PC-9 (cell line): ENCODE measurements around the gene NXF1. TPM values are rescaled to one million over a fixed set of nuclear protein-coding genes. Genes with fewer than 3 reads are reported as not detected.
"Not testable (repeated sequence)": the region's sequence is repeated elsewhere in the genome, so short reads cannot be mapped to it uniquely, and the experiment has no call there.

ENCODE experiments used
- BruUV-seq: library from RNA; stranded (reverse); fragments of 400-500 nt; replicated peaks from 2 replicates; lab custom pipeline; 2021; lab: Mats Ljungman, UMichigan
- CTCF ChIA-PET: fragments of 300-600 bp; sonication (Branson Sonifier 250); formaldehyde crosslinking; loops from one replicate; lab custom pipeline; 2022; ENCODE audit warnings: antibody characterized with exemption; lab: Charles Lee
- POLR2A ChIA-PET: fragments of 300-600 bp; sonication (Branson Sonifier 250); formaldehyde crosslinking; loops from one replicate; lab custom pipeline; 2022; ENCODE audit warnings: antibody characterized with exemption; ENCODE audit not compliant: unreplicated experiment; lab: Charles Lee
- DNase-seq, 2 experiments: peaks; one replicate each; pipeline versions ENCODE4 v3.0.0 to v3.0.0-alpha.2; 2015 to 2022; ENCODE audit warnings: mixed read lengths in 1 of 2
- H2AFZ ChIP-seq: fragments of 200-600 bp; sonication (generic); 2 replicates; pipeline ENCODE4 v1.8.1; 2017; ENCODE audit warnings: antibody characterized with exemption
- H3F3A ChIP-seq: fragments of 200-600 bp; sonication (generic); 2 replicates; pipeline ENCODE4 v1.8.1; 2017; ENCODE audit warnings: antibody characterized with exemption, mild to moderate bottlenecking, low read depth; ENCODE audit not compliant: insufficient read depth
- H3K27ac ChIP-seq: fragments of 200-600 bp; sonication (generic); 2 replicates; pipeline ENCODE4 v1.6.1; 2016; ENCODE audit warnings: mixed run types
- H3K27me3 ChIP-seq: fragments of 200-600 bp; sonication (generic); 2 replicates; pipeline ENCODE4 v1.6.1; 2016; ENCODE audit warnings: low read depth, mixed run types; ENCODE audit not compliant: insufficient read depth
- H3K36me3 ChIP-seq: fragments of 200-600 bp; sonication (generic); 2 replicates; pipeline ENCODE4 v1.6.1; 2016; ENCODE audit warnings: low read depth, mixed run types
- H3K4me1 ChIP-seq: fragments of 200-600 bp; sonication (generic); replicated peaks from 2 replicates; pipeline ENCODE4 v1.6.1; 2016; ENCODE audit warnings: mixed run types; ENCODE audit not compliant: insufficient read depth
- H3K4me2 ChIP-seq: fragments of 200-600 bp; sonication (generic); 2 replicates; pipeline ENCODE4 v1.6.1; 2017; ENCODE audit warnings: mixed run types
- H3K4me3 ChIP-seq: fragments of 200-600 bp; sonication (generic); 2 replicates; pipeline ENCODE4 v1.6.1; 2016; ENCODE audit warnings: mixed run types
- H3K79me2 ChIP-seq: fragments of 200-600 bp; sonication (generic); 2 replicates; pipeline ENCODE4 v1.6.1; 2017; ENCODE audit warnings: low read depth, mixed run types
- H3K9me2 ChIP-seq: fragments of 200-600 bp; sonication (generic); 2 replicates; pipeline ENCODE4 v1.8.1; 2017; ENCODE audit warnings: mild to moderate bottlenecking; ENCODE audit not compliant: insufficient read depth
- H3K9me3 ChIP-seq: fragments of 200-600 bp; sonication (generic); 2 replicates; pipeline ENCODE4 v1.8.1; 2016; ENCODE audit warnings: low read depth; ENCODE audit not compliant: insufficient read depth
- H4K20me1 ChIP-seq: fragments of 200-600 bp; sonication (generic); 2 replicates; pipeline ENCODE4 v1.8.1; 2017; ENCODE audit not compliant: insufficient read depth
- CTCF ChIP-seq: fragments of 200-600 bp; sonication (generic); conservative IDR thresholded peaks from 2 replicates; pipeline ENCODE4 v1.6.1; 2017; ENCODE audit warnings: mixed run types, antibody characterized with exemption, mild to moderate bottlenecking, moderate library complexity
- EZH2 ChIP-seq: fragments of 200-600 bp; sonication (generic); IDR thresholded peaks from 2 replicates; pipeline ENCODE4 v1.8.0; 2017; ENCODE audit warnings: antibody characterized with exemption, low read depth
- intact Hi-C: fragments of 100-400 bp; cut with micrococcal nuclease; formaldehyde crosslinking; loops from one replicate; pipeline ENCODE4 v1.10.0; 2022; ENCODE audit not compliant: unreplicated experiment
- total RNA-seq: library from RNA; stranded (reverse); gene quantifications from 2 replicates; pipeline ENCODE4 v1.2.3, GENCODE V29; 2021

NXF1 gene
- total RNA-seq, 1 experiment from 2014 or later: 56.1 TPM

GRCh38 chr11:62774407-62774806, 30.8 kb downstream of the NXF1 start:
- H3K9me3 ChIP-seq: no peaks in the 10 kb centered on the region
- H3K4me3 ChIP-seq: no peak overlapping the region
- CTCF ChIA-PET: interaction anchor here (0.6 to 1.4 kb wide), 2 partner anchors 12 to 1002 kb away, joined by 4 to 18 read pairs; no protein-coding TSS in a partner anchor
- H3K4me1 ChIP-seq: peaks cover 14% of the 10 kb centered on the region
- H3F3A ChIP-seq: peaks cover 31% of the 10 kb centered on the region
- H3K9me2 ChIP-seq: no peaks in the 10 kb centered on the region
- H3K79me2 ChIP-seq: peaks cover 23% of the 10 kb centered on the region
- no peak overlapping the region for H3K4me2 ChIP-seq
- POLR2A ChIA-PET: no interaction called here
- BruUV-seq: no TSS peak
- H3K36me3 ChIP-seq: 0 out of 2 replicates have a peak, but pooled peaks cover 6% of the 10 kb centered on the region
- intact Hi-C loops: no loop called here
- no peak overlapping the region for H2AFZ ChIP-seq
- no peaks in the 10 kb centered on the region for H4K20me1 ChIP-seq
- TF ChIP-seq EZH2 (no peak), CTCF (no peak)
- no peaks in the 10 kb centered on the region for H3K27me3 ChIP-seq
- DNase-seq: no peak
- H3K27ac ChIP-seq: no peak overlapping the region

GRCh38 chr11:62771144-62772021, 33.9 kb downstream of the NXF1 start, which contains the start of gene TAF6L:
Gene TAF6L, plus strand, starts transcription at chr11:62771396. Its CDS starts 4,388 bp downstream, at chr11:62775784.
- DNase-seq: peak; percentile 95 to 97
- TSS peak; percentile 27 for BruUV-seq
- Histone ChIP-seq H3K4me3 (peak within 1 kb of the TSS; percentile 59), H2AFZ (peak within 1 kb of the TSS; percentile 85), H3K4me2 (peak within 1 kb of the TSS; percentile 84), H4K20me1 (no peaks in the 10 kb centered on the region), H3K27ac (peak within 1 kb of the TSS; percentile 77), H3K9me3 (no peaks in the 10 kb centered on the region), H3K4me1 (peaks cover 14% of the 10 kb centered on the region), H3K9me2 (no peaks in the 10 kb centered on the region), H3K27me3 (no peaks in the 10 kb centered on the region), H3K79me2 (peaks cover 23% of the 10 kb centered on the region), H3F3A (peaks cover 52% of the 10 kb centered on the region), H3K36me3 (0 out of 2 replicates have a peak, but pooled peaks cover 13% of the 10 kb centered on the region)
- ChIA-PET CTCF (interaction anchor here (0.5 to 1.8 kb wide), 4 partner anchors 15 to 103 kb away, joined by 4 to 7 read pairs (median 5); partner anchors contain the start of gene ZBTB3), POLR2A (interaction anchor here (0.5 to 1.2 kb wide), 16 partner anchors 10 to 1968 kb away, joined by 3 to 38 read pairs (median 4); partner anchors contain the start of genes C11orf98, CSKMT, GANAB and HNRNPUL2)
- intact Hi-C loops: loop anchor here (1.0 kb wide), 1 partner anchor 43 kb away; the partner anchor contains the start of gene TTC9C
- no peak for TF ChIP-seq EZH2
- no peak for TF ChIP-seq CTCF

GRCh38 chr11:62770778-62771143, 34.5 kb downstream of the NXF1 start:
- POLR2A ChIA-PET: interaction anchor here (0.5 to 1.2 kb wide), 11 partner anchors 16 to 639 kb away, joined by 3 to 38 read pairs (median 5); partner anchors contain the start of genes C11orf98, CSKMT, HNRNPUL2 and TUT1
- Histone ChIP-seq H3K4me2 (peak overlapping the region; percentile 84), H3K4me1 (peaks cover 14% of the 10 kb centered on the region), H4K20me1 (no peaks in the 10 kb centered on the region), H3K79me2 (peaks cover 23% of the 10 kb centered on the region), H3K9me3 (no peaks in the 10 kb centered on the region), H2AFZ (peak overlapping the region; percentile 85), H3K27me3 (no peaks in the 10 kb centered on the region), H3K4me3 (peak overlapping the region; percentile 59), H3F3A (peaks cover 52% of the 10 kb centered on the region), H3K9me2 (no peaks in the 10 kb centered on the region), H3K36me3 (0 out of 2 replicates have a peak, but pooled peaks cover 7% of the 10 kb centered on the region), H3K27ac (peak overlapping the region; percentile 77)
- peak in 1 of 2 experiments; percentile 41 for DNase-seq
- TF ChIP-seq EZH2: no peak
- TF ChIP-seq CTCF: no peak
- CTCF ChIA-PET: interaction anchor here (0.5 to 1.8 kb wide), 4 partner anchors 16 to 384 kb away, joined by 3 to 7 read pairs (median 5); partner anchors contain the start of gene ZBTB3
- intact Hi-C loops: loop anchor here (1.0 kb wide), 1 partner anchor 42 kb away; the partner anchor contains the start of gene TTC9C
- BruUV-seq: TSS peak; percentile 85

- H3K4me3 ChIP-seq: peak overlapping the region; percentile 73
- H3K4me2 ChIP-seq: peak overlapping the region; percentile 87
- not testable (repeated sequence) for H3K4me1 ChIP-seq, H3K27ac ChIP-seq, H3K27me3 ChIP-seq, DNase-seq, H3K9me3 ChIP-seq, H3K36me3 ChIP-seq, H3K9me2 ChIP-seq, H4K20me1 ChIP-seq
- TSS peak; percentile 95 for BruUV-seq
- intact Hi-C loops: loop anchor here (5.0 to 10.0 kb wide), 2 partner anchors 86 to 169 kb away; partner anchors contain the start of genes LBHD1, TUT1, UBXN1 and UQCC3
- H3K79me2 ChIP-seq: peaks cover 25% of the 10 kb centered on the region
- ChIA-PET POLR2A (interaction anchor here (0.6 to 1.3 kb wide), 4 partner anchors 34 to 861 kb away, joined by 5 to 12 read pairs (median 9); partner anchors contain the start of genes C11orf98, CSKMT and HNRNPUL2), CTCF (interaction anchor here (1.4 kb wide), 1 partner anchor 27 kb away, joined by 4 read pairs; the partner anchor contains the start of gene TMEM179B)
- peaks cover 14% of the 10 kb centered on the region for H3F3A ChIP-seq
- H2AFZ ChIP-seq: peak overlapping the region; percentile 98
These were observed 44.4 kb downstream of the NXF1 start for GRCh38 chr11:62760867-62761227.
